ENCODE data around the gene C2CD2.

Gene C2CD2

DNA sequence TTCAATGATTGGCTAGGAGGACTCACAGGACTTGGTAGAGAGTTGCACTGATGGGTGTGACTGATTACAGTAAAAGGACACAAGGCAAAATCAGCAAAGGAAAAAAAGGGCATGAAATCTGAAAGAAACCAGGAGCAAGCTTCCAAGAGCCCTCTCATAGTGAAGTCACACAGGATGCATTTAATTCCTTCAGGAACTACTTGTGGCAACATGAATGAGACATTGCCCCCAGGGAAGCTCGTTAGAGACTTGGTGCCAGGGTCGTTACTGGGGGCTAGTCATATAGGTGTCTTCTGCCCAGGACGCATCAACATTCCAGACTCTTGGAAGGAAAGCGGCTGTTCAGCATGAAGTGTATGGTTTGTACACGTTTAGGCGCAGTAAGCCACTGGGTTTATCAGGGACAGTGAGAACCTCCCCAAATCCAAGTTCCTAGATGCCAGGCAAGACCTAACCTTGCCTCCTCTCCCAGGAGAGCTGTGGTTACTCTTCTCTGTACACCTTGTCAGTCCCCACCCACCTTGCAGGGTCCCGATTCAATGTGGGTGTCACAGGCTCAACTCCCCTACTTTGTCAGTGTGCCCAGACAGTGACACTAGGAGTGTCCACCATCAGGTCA lies 26.0 kb upstream of the C2CD2 start:
- H3K23ac ChIP-seq (ENCODE audit: low read length), result no peak overlapping the region
- no peak overlapping the region for H3K4me3 ChIP-seq (ENCODE audit: low read depth, low read length)
- H4K8ac ChIP-seq (ENCODE audit: low read depth, low read length), result no peak overlapping the region
- no peaks in the 10 kb centered on the region for H3K79me2 ChIP-seq (ENCODE audit: control insufficient read depth, insufficient read depth, low read length, poor library complexity)
- no peak for DNase-seq
- no peak overlapping the region for H3K27ac ChIP-seq (ENCODE audit: low read depth, low read length)
- H3K36me3 ChIP-seq (ENCODE audit: control insufficient read depth in 1 of 2, insufficient read depth in 2 of 2, low read length in 2 of 2), result no peaks in the 10 kb centered on the region
- no peaks in the 10 kb centered on the region for H3K4me1 ChIP-seq (ENCODE audit: control insufficient read depth in 1 of 2, insufficient read depth in 2 of 2, low read length in 2 of 2)
- no peak overlapping the region for H2BK5ac ChIP-seq (ENCODE audit: low read depth, low read length, poor library complexity)
- H2BK12ac ChIP-seq (ENCODE audit: low read length), result no peak overlapping the region
- H4K91ac ChIP-seq (ENCODE audit: low read depth, low read length), result no peak overlapping the region
- no peak overlapping the region for H4K12ac ChIP-seq (ENCODE audit: low read depth, low read length)
- H3K9me3 ChIP-seq (ENCODE audit: insufficient read depth, low read depth, low read length), result peaks cover 5% of the 10 kb centered on the region
- no peak overlapping the region for H2BK120ac ChIP-seq (ENCODE audit: insufficient read depth, low read length, poor library complexity)
- H2AK5ac ChIP-seq (ENCODE audit: low read length), result no peak overlapping the region
- H3K79me1 ChIP-seq (ENCODE audit: low read length), result no peaks in the 10 kb centered on the region
- H3K14ac ChIP-seq (ENCODE audit: low read length), result no peak overlapping the region
- H3K9ac ChIP-seq (ENCODE audit: low read length), result no peak overlapping the region
- H3K27me3 ChIP-seq (ENCODE audit: insufficient read depth, low read length), result no peaks in the 10 kb centered on the region
- H3K18ac ChIP-seq (ENCODE audit: low read length), result no peak overlapping the region
- no peak overlapping the region for H2AFZ ChIP-seq (ENCODE audit: insufficient read depth, low read length, poor library complexity)
- no peak overlapping the region for H3K4me2 ChIP-seq (ENCODE audit: low read length)
- H3K4ac ChIP-seq (ENCODE audit: low read depth, low read length), result no peak overlapping the region
- no CpG with 5 or more reads among the region's 7 CpGs for WGBS (ENCODE audit: extremely low coverage, insufficient coverage, insufficient read length)

DNA sequence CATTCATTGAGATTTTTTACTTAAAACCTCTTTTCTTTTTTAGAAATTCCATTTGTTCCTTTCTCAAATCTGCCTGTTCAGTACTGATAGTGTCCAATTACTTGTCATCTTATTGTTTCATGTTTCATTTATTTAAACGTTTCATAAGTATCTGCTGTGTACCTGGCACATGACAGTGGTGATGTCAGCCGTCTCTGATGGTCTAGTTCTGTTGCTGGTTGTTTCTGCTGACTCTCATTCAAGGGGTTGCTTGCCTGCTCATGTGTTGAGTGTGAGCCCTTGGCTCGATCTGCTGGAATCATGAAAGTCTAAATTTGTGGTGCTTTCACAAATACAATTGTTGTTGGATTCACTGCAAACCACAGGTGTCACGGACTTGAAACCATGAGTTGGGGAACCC lies 25.5 kb upstream of the C2CD2 start:
- no peaks in the 10 kb centered on the region for H3K27me3 ChIP-seq (ENCODE audit: insufficient read depth, low read length)
- no peaks in the 10 kb centered on the region for H3K79me1 ChIP-seq (ENCODE audit: low read length)
- no peak overlapping the region for H2BK12ac ChIP-seq (ENCODE audit: low read length)
- WGBS (ENCODE audit: extremely low coverage, insufficient coverage, insufficient read length), result no CpG with 5 or more reads among the region's 4 CpGs
- H3K4me3 ChIP-seq (ENCODE audit: low read depth, low read length), result no peak overlapping the region
- H3K4me2 ChIP-seq (ENCODE audit: low read length), result no peak overlapping the region
- peaks cover 5% of the 10 kb centered on the region for H3K9me3 ChIP-seq (ENCODE audit: insufficient read depth, low read depth, low read length)
- no peak overlapping the region for H3K4ac ChIP-seq (ENCODE audit: low read depth, low read length)
- H4K91ac ChIP-seq (ENCODE audit: low read depth, low read length), result no peak overlapping the region
- no peak overlapping the region for H2AFZ ChIP-seq (ENCODE audit: insufficient read depth, low read length, poor library complexity)
- no peak overlapping the region for H2BK120ac ChIP-seq (ENCODE audit: insufficient read depth, low read length, poor library complexity)
- no peak overlapping the region for H3K27ac ChIP-seq (ENCODE audit: low read depth, low read length)
- H2BK5ac ChIP-seq (ENCODE audit: low read depth, low read length, poor library complexity), result no peak overlapping the region
- H2AK5ac ChIP-seq (ENCODE audit: low read length), result no peak overlapping the region
- H3K14ac ChIP-seq (ENCODE audit: low read length), result no peak overlapping the region
- no peaks in the 10 kb centered on the region for H3K79me2 ChIP-seq (ENCODE audit: control insufficient read depth, insufficient read depth, low read length, poor library complexity)
- H3K23ac ChIP-seq (ENCODE audit: low read length), result no peak overlapping the region
- H3K9ac ChIP-seq (ENCODE audit: low read length), result no peak overlapping the region
- no peaks in the 10 kb centered on the region for H3K36me3 ChIP-seq (ENCODE audit: control insufficient read depth in 1 of 2, insufficient read depth in 2 of 2, low read length in 2 of 2)
- H4K8ac ChIP-seq (ENCODE audit: low read depth, low read length), result no peak overlapping the region
- H4K12ac ChIP-seq (ENCODE audit: low read depth, low read length), result no peak overlapping the region
- no peak overlapping the region for H3K18ac ChIP-seq (ENCODE audit: low read length)
- no peaks in the 10 kb centered on the region for H3K4me1 ChIP-seq (ENCODE audit: control insufficient read depth in 1 of 2, insufficient read depth in 2 of 2, low read length in 2 of 2)
- no peak for DNase-seq

DNA sequence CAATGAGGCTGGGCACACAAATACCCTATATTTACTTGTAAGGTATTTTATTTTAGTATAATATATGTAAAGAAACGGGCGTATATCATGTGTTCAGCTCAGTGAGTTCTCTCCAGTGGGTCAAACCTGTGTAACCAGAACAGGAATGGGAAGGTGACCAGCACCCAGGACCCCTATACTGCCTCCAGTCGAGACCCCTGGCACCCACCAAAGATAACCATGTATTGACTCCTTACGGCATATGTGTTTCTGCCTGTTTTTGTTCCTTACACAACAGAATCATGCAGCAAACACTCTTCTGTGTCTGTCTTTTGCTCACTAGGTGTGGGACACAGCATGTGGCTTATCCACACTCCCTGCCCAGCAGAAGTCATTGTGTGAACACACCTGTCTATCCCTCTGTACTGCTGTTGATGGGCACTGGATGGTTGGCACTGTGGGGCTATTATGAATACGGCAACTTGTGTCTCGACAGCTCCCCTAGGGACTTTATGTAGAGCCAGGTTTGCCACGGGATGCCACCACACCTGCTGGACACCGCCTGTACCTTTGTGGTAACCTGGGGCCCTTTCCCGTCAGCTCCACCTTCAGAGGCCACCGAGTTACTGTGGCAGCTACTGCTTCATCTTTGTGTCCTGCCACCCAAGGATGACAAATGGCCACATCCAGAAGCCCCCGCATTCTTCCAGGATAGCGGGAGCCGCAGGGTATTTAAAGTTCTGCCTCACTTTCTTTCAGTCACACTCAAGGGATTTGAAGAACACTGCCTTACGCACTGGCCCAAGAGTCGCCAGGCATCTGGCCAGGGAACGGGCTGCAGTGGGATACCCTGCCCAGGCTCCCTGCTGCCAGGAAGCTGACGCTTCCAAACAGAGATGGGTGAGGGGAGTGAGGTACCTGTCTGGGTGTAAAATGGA lies 23.5 kb upstream of the C2CD2 start:
- no peak overlapping the region for H2AK5ac ChIP-seq (ENCODE audit: low read length)
- no peak overlapping the region for H3K4me2 ChIP-seq (ENCODE audit: low read length)
- H3K4me3 ChIP-seq (ENCODE audit: low read depth, low read length), result no peak overlapping the region
- H3K18ac ChIP-seq (ENCODE audit: low read length), result no peak overlapping the region
- no peak overlapping the region for H2AFZ ChIP-seq (ENCODE audit: insufficient read depth, low read length, poor library complexity)
- no CpG with 5 or more reads among the region's 17 CpGs for WGBS (ENCODE audit: extremely low coverage, insufficient coverage, insufficient read length)
- H3K27ac ChIP-seq (ENCODE audit: low read depth, low read length), result no peak overlapping the region
- no peaks in the 10 kb centered on the region for H3K79me1 ChIP-seq (ENCODE audit: low read length)
- H3K14ac ChIP-seq (ENCODE audit: low read length), result no peak overlapping the region
- no peak overlapping the region for H3K9ac ChIP-seq (ENCODE audit: low read length)
- H3K27me3 ChIP-seq (ENCODE audit: insufficient read depth, low read length), result no peaks in the 10 kb centered on the region
- H2BK12ac ChIP-seq (ENCODE audit: low read length), result no peak overlapping the region
- DNase-seq, result no peak
- no peak overlapping the region for H2BK5ac ChIP-seq (ENCODE audit: low read depth, low read length, poor library complexity)
- no peaks in the 10 kb centered on the region for H3K36me3 ChIP-seq (ENCODE audit: control insufficient read depth in 1 of 2, insufficient read depth in 2 of 2, low read length in 2 of 2)
- H4K12ac ChIP-seq (ENCODE audit: low read depth, low read length), result no peak overlapping the region
- H3K79me2 ChIP-seq (ENCODE audit: control insufficient read depth, insufficient read depth, low read length, poor library complexity), result no peaks in the 10 kb centered on the region
- no peak overlapping the region for H4K8ac ChIP-seq (ENCODE audit: low read depth, low read length)
- no peak overlapping the region for H2BK120ac ChIP-seq (ENCODE audit: insufficient read depth, low read length, poor library complexity)
- no peak overlapping the region for H4K91ac ChIP-seq (ENCODE audit: low read depth, low read length)
- peaks cover 2 to 3% of the 10 kb centered on the region in 2 experiments for H3K4me1 ChIP-seq (ENCODE audit: control insufficient read depth in 1 of 2, insufficient read depth in 2 of 2, low read length in 2 of 2)
- H3K9me3 ChIP-seq (ENCODE audit: insufficient read depth, low read depth, low read length), result peaks cover 5% of the 10 kb centered on the region
- H3K4ac ChIP-seq (ENCODE audit: low read depth, low read length), result no peak overlapping the region
- H3K23ac ChIP-seq (ENCODE audit: low read length), result no peak overlapping the region

DNA sequence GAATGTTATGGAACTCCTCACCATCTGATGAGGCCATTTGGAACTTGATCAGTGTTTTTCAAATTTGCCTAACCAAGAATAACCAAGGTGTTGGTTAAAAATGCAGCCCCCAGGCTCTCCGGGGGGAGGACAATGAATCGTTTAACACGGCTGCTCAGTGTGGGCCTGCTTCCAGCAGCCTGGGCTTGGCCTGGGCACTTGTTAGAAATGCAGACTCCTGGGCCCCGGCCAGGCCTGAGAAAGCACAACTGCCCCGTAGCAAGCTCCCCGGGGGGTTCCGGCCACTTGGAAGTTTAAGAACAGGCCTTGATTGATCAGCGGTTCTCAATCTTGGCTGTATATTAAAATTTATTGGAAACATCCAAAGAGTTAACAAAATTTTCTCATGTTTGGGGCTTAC lies 22.8 kb upstream of the C2CD2 start:
- Histone ChIP-seq H3K4ac (ENCODE audit: low read depth, low read length) (no peak overlapping the region), H3K9me3 (ENCODE audit: insufficient read depth, low read depth, low read length) (peaks cover 4% of the 10 kb centered on the region), H3K79me2 (ENCODE audit: control insufficient read depth, insufficient read depth, low read length, poor library complexity) (no peaks in the 10 kb centered on the region), H2BK5ac (ENCODE audit: low read depth, low read length, poor library complexity) (no peak overlapping the region), H3K14ac (ENCODE audit: low read length) (no peak overlapping the region), H3K9ac (ENCODE audit: low read length) (no peak overlapping the region), H3K36me3 (ENCODE audit: control insufficient read depth in 1 of 2, insufficient read depth in 2 of 2, low read length in 2 of 2) (no peaks in the 10 kb centered on the region), H3K4me3 (ENCODE audit: low read depth, low read length) (no peak overlapping the region), H2BK120ac (ENCODE audit: insufficient read depth, low read length, poor library complexity) (no peak overlapping the region), H2AFZ (ENCODE audit: insufficient read depth, low read length, poor library complexity) (no peak overlapping the region), H3K27me3 (ENCODE audit: insufficient read depth, low read length) (no peaks in the 10 kb centered on the region), H3K23ac (ENCODE audit: low read length) (no peak overlapping the region), H4K8ac (ENCODE audit: low read depth, low read length) (no peak overlapping the region), H3K4me2 (ENCODE audit: low read length) (no peak overlapping the region), H3K27ac (ENCODE audit: low read depth, low read length) (no peak overlapping the region), H3K79me1 (ENCODE audit: low read length) (no peaks in the 10 kb centered on the region), H3K4me1 (ENCODE audit: control insufficient read depth in 1 of 2, insufficient read depth in 2 of 2, low read length in 2 of 2) (peaks cover 2 to 3% of the 10 kb centered on the region in 2 experiments), H4K91ac (ENCODE audit: low read depth, low read length) (no peak overlapping the region), H3K18ac (ENCODE audit: low read length) (no peak overlapping the region), H2AK5ac (ENCODE audit: low read length) (no peak overlapping the region), H2BK12ac (ENCODE audit: low read length) (no peak overlapping the region), H4K12ac (ENCODE audit: low read depth, low read length) (no peak overlapping the region)
- no peak for DNase-seq
- no CpG with 5 or more reads among the region's 8 CpGs for WGBS (ENCODE audit: extremely low coverage, insufficient coverage, insufficient read length)
